ENCODE results near the gene VTI1A. TPM values are rescaled to one million over a fixed set of nuclear protein-coding genes. Genes with fewer than 3 reads are reported as not detected.

VTI1A gene
- total and polyA plus RNA-seq, 2 of the 13 experiments (the other 11 are each of a cell fraction or from before 2014, with no cell fraction given) = 11.7 to 32.7 TPM

- TF ChIP-seq, protein P1, sequence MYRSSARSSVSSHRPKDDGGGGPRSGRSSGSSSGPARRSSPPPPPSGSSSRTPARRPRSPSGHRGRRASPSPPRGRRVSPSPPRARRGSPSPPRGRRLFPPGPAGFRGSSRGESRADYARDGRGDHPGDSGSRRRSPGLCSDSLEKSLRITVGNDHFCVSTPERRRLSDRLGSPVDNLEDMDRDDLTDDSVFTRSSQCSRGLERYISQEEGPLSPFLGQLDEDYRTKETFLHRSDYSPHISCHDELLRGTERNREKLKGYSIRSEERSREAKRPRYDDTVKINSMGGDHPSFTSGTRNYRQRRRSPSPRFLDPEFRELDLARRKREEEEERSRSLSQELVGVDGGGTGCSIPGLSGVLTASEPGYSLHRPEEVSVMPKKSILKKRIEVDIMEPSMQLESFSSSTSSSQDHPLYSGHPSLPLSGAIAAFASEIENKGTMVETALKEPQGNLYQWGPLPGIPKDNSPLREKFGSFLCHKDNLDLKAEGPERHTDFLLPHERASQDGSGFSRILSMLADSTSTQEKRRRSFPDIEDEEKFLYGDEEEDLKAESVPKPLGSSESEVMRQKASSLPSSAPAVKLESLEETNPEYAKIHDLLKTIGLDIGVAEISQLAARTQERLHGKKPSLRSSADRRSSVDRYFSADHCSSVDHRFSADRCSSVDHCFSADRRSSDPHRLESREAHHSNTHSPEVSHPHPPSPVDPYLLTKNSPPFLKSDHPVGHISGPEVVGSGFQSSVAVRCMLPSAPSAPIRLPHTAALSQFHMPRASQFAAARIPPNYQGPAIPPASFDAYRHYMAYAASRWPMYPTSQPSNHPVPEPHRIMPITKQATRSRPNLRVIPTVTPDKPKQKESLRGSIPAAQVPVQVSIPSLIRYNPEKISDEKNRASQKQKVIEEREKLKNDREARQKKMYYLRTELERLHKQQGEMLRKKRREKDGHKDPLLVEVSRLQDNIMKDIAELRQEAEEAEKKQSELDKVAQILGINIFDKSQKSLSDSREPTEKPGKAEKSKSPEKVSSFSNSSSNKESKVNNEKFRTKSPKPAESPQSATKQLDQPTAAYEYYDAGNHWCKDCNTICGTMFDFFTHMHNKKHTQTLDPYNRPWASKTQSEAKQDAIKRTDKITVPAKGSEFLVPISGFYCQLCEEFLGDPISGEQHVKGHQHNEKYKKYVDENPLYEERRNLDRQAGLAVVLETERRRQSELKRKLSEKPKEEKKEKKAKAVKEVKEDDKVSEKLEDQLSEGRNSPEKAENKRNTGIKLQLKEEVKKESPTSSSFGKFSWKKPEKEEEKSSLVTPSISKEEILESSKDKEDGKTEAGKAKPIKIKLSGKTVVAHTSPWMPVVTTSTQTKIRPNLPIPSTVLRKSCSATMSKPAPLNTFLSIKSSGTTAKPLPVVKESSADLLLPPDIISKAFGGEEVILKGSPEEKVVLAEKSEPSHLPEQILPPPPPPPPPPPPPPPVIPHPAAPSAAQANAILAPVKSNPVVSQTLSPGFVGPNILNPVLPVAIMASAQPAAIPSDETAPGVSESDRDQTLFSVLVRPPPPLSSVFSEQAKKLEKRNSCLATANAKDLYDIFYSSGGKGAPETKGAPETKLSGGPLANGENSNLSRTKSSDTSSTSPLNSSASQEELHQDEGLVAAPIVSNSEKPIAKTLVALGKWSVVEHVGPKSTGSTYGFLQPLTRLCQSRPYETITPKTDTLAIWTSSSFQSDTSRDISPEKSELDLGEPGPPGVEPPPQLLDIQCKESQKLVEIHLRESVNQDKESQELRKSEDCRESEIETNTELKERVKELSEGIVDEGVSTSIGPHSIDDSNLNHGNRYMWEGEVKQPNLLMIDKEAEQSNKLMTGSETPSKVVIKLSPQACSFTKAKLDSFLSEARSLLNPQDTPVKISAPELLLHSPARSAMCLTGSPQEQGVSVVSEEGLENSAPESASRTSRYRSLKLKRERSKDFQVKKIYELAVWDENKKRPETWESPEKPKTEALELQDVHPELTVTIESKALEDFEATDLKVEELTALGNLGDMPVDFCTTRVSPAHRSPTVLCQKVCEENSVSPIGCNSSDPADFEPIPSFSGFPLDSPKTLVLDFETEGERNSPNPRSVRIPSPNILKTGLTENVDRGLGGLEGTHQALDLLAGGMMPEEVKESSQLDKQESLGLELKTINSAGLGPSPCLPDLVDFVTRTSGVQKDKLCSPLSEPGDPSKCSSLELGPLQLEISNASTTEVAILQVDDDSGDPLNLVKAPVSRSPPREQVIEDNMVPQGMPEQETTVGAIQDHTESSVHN (CRISPR knock-in tag; IDR thresholded peaks at IDR 0.05) = no peak
- TF ChIP-seq RBFOX2 (IDR thresholded peaks at IDR 0.05; ENCODE audit: low read depth, low read length) (peak; percentile 77), ZNF10 (CRISPR knock-in tag; IDR thresholded peaks at IDR 0.05; ENCODE audit: borderline replicate concordance, low read depth) (no peak), ZNF180 (CRISPR knock-in tag; IDR thresholded peaks at IDR 0.05; ENCODE audit: borderline replicate concordance, low read depth) (no peak), FUBP1 (CRISPR knock-in tag; IDR thresholded peaks at IDR 0.05; ENCODE audit: borderline replicate concordance) (no peak), GTF3A (CRISPR knock-in tag; conservative IDR thresholded peaks at IDR 0.05) (peak; percentile 97), ZNF784 (CRISPR knock-in tag; IDR thresholded peaks at IDR 0.05; ENCODE audit: borderline replicate concordance) (peak; percentile 74; the same call in 1 of the 2 replicates), ZFP91 (CRISPR knock-in tag; IDR thresholded peaks at IDR 0.05; ENCODE audit: borderline replicate concordance) (peak; percentile 74; the same call in 1 of the 2 replicates), ZNF839 (CRISPR knock-in tag; IDR thresholded peaks at IDR 0.05; ENCODE audit: borderline replicate concordance) (peak; percentile 91), PAX8 (CRISPR knock-in tag; IDR thresholded peaks at IDR 0.05; ENCODE audit: borderline replicate concordance) (0 out of 2 replicates have a peak, but pooled peaks have one; percentile 25), HMGXB4 (CRISPR knock-in tag; IDR thresholded peaks at IDR 0.05; ENCODE audit: borderline replicate concordance in 1 of 2, low read depth in 1 of 2) (peak in 1 of 2 experiments; percentile 93; a peak in 3 of 4 replicates)
These were observed at the start of gene VTI1A, which contains the start of gene ZDHHC6 (continued) for GRCh38 chr10:112446855-112447619.

All from HepG2 (cell line).